Measurements from ENCODE around the gene PAK4. TPM values are rescaled to one million over a fixed set of nuclear protein-coding genes. Genes with fewer than 3 reads are reported as not detected.
"Not testable (repeated sequence)": the region's sequence is repeated elsewhere in the genome, so short reads cannot be mapped to it uniquely, and the experiment has no call there.

PAK4 gene
- total and polyA plus RNA-seq, 8 donors = 19.4 to 38.4 (median 29.4) TPM

DNA sequence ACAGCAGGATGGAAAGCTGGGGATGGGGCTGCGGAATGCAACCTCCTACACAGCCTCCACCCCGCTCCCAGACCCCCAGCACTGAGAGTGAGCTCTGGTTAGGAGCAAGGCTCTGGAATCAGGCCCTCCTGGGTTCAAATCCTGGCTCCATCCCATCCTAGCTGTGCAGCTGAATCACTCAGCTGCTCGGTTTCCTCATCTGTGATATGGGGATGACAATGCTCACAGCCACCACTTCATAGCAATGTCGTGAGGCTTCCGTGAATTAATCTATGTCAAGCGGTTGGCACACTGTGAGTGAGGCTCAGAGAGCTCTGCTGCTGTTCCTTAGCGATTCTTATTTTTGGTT, 40.9 kb upstream of the PAK4 start:
- Histone ChIP-seq H3K4me3 (no peak overlapping the region), H3K36me3 (no peaks in the 10 kb centered on the region), H3K27ac (no peak overlapping the region), H3K9me3 (no peaks in the 10 kb centered on the region), H3K27me3 (peaks cover 0 to 13% (median 0%) of the 10 kb centered on the region in 4 donors), H3K4me1 (no peaks in the 10 kb centered on the region)
- TF ChIP-seq CTCF (IDR thresholded peaks at IDR 0.05) = no peak
- intact Hi-C loops (cut with DNase I) = no loop called here
- DNase-seq (no peak), FAIRE-seq (no peak), ATAC-seq (no peak)
- WGBS, 2 donors = 48 to 57% methylated on average over 7 of the region's 7 CpGs

DNA sequence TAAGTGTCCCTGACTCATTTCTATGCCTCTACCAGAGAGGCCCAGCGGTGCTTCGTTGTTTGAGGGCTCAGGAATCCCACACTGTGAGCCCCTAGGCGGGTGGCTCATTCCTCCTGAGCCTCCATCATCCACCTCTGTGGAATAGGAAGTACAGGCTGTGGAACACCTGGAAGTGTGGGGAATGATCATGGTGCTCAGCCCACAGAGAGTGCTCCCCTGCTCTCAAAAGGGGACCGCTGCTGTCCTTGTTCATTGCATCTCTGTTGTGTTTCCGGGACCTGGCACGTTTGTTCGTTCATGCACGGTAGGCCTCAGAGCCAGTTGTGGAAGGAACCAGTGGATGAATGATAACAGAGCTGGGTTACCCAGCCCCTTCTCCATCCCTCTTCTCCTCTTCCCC, 40.2 kb upstream of the PAK4 start:
- DNase-seq = no peak
- no peak for FAIRE-seq
- no peak overlapping the region for H3K4me3 ChIP-seq
- peaks cover 0 to 13% (median 0%) of the 10 kb centered on the region in 4 donors for H3K27me3 ChIP-seq
- H3K36me3 ChIP-seq = no peaks in the 10 kb centered on the region
- intact Hi-C loops (cut with DNase I) = no loop called here
- no peaks in the 10 kb centered on the region for H3K4me1 ChIP-seq
- H3K27ac ChIP-seq = no peak overlapping the region
- WGBS, 2 donors = 70 to 83% methylated on average over 8 of the region's 8 CpGs
- no peak for ATAC-seq
- H3K9me3 ChIP-seq = no peaks in the 10 kb centered on the region
- TF ChIP-seq CTCF (IDR thresholded peaks at IDR 0.05) = no peak

DNA sequence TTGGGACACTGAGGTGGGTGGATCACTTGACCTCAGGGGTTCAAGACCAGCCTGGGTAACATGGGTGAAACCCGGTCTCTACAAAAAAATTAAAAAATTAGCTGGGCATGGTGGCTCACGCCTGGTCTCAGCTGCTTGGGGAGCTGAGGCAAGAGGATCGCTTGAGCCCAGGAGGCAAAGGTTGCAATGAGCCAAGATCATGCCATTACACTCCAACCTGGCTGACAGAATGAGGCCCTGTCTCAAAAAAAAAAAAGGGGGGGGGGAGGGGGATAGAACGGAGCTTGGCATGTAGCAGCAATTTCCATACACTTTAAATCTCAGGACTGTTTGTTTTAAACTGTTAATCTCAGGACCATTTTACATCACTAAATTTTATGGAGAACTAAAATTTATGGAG, 39.2 kb upstream of the PAK4 start:
- TF ChIP-seq CTCF (IDR thresholded peaks at IDR 0.05) = no peak
- FAIRE-seq (no peak), DNase-seq (no peak), ATAC-seq (no peak)
- Histone ChIP-seq H3K4me3 (no peak overlapping the region), H3K27me3 (peaks cover 0 to 13% (median 0%) of the 10 kb centered on the region in 4 donors), H3K9me3 (no peaks in the 10 kb centered on the region), H3K36me3 (no peaks in the 10 kb centered on the region), H3K27ac (no peak overlapping the region), H3K4me1 (no peaks in the 10 kb centered on the region)
- 60 to 75% methylated on average over 4 of the region's 4 CpGs for WGBS, 2 donors
- intact Hi-C loops (cut with DNase I) = no loop called here

GRCh38 chr19:39087907-39088686, 37.5 kb upstream of the PAK4 start:
- DNase-seq (no peak), ATAC-seq (no peak), FAIRE-seq (no peak)
- intact Hi-C loops (cut with DNase I) = no loop called here
- H3K27me3 ChIP-seq = peaks cover 0 to 10% (median 0%) of the 10 kb centered on the region in 4 donors
- WGBS, 2 donors = 69 to 78% methylated on average over 8 of the region's 8 CpGs
- H3K9me3 ChIP-seq = no peaks in the 10 kb centered on the region
- no peaks in the 10 kb centered on the region for H3K4me1 ChIP-seq
- no peaks in the 10 kb centered on the region for H3K36me3 ChIP-seq
- no peak for TF ChIP-seq CTCF (IDR thresholded peaks at IDR 0.05)
- H3K27ac ChIP-seq = no peak overlapping the region
- H3K4me3 ChIP-seq = no peak overlapping the region

GRCh38 chr19:39090016-39090415, 35.6 kb upstream of the PAK4 start:
- H3K36me3 ChIP-seq; H3K27me3 ChIP-seq; H3K27ac ChIP-seq; DNase-seq; H3K4me1 ChIP-seq; H3K9me3 ChIP-seq; ATAC-seq; intact Hi-C loops (cut with DNase I); H3K4me3 ChIP-seq; FAIRE-seq: not testable (repeated sequence)
- 75 to 83% methylated on average over 8 of the region's 8 CpGs for WGBS, 2 donors
